ENCODE data around the gene ATP1A3.

ATP1A3 gene

DNA sequence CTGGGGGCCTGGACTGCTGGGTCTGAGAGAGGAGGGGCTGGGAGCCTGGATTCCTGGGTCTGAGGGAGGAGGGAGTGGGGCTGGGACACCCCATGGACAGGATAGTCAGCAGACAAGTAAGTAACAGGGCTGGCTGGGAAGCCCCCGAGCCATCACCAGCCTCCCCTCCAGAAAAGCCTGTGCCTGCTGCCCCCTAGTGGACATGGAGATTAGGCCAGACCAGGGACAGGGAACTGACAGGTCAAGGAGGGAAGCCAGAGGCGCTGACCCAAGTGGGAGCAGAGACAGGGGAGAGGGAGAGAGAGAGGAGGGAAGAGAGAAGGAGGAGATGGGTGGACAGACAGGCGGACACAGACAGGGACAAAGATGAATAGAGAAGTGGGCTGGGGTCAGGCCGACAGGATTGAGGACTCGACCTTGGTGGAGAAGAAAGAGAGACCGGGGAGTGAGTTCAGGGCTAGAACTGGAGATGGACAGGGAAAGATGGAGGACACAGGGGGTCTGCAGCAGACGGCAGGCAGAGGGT lies 59.1 kb downstream of the ATP1A3 start:
- TF ChIP-seq, protein P1, sequence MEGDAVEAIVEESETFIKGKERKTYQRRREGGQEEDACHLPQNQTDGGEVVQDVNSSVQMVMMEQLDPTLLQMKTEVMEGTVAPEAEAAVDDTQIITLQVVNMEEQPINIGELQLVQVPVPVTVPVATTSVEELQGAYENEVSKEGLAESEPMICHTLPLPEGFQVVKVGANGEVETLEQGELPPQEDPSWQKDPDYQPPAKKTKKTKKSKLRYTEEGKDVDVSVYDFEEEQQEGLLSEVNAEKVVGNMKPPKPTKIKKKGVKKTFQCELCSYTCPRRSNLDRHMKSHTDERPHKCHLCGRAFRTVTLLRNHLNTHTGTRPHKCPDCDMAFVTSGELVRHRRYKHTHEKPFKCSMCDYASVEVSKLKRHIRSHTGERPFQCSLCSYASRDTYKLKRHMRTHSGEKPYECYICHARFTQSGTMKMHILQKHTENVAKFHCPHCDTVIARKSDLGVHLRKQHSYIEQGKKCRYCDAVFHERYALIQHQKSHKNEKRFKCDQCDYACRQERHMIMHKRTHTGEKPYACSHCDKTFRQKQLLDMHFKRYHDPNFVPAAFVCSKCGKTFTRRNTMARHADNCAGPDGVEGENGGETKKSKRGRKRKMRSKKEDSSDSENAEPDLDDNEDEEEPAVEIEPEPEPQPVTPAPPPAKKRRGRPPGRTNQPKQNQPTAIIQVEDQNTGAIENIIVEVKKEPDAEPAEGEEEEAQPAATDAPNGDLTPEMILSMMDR (IDR thresholded peaks at IDR 0.05; ENCODE audit: low read depth, low read length) = peak; percentile 95
- no peak overlapping the region for H3K4me3 ChIP-seq (ENCODE audit: low read depth, low read length)

DNA sequence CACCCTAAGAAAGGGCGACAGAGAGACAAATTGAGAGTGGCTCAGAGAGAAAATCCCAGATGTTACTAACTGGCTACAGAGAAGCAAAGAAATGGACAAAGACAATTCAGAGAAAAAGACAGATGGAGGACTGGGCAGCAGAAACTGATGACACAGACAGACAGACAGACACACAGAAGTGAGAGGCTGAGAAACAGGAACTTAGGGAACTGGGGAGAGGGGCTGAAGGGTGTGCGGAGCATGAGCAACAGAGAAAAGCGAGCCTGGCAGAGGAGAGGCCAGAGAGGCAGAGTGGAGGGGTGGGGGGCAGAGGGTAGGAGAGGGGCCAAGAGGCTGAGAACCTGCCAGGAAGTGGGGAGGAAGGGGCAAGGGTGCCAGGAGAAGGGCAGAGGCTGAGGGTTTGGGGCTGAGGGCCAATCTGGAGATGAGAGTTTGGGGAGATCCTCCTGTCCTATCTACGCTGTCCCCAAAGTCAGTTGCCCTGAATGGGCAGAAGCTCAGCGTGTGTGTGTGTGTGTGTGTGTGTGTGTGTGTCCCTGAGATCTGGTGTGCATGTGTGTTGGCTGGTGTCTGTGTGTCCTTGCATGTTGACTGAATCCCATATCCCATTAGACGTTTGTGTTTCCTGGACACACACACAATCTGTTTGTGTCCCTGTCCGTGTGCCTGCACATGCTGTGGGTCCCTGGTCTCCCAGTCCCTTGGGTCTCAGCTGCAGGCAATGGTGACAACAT lies 60.2 kb downstream of the ATP1A3 start:
- no peak overlapping the region for H3K4me3 ChIP-seq (ENCODE audit: low read depth, low read length)
- TF ChIP-seq, protein P1 (IDR thresholded peaks at IDR 0.05; ENCODE audit: low read depth, low read length) = no peak

DNA sequence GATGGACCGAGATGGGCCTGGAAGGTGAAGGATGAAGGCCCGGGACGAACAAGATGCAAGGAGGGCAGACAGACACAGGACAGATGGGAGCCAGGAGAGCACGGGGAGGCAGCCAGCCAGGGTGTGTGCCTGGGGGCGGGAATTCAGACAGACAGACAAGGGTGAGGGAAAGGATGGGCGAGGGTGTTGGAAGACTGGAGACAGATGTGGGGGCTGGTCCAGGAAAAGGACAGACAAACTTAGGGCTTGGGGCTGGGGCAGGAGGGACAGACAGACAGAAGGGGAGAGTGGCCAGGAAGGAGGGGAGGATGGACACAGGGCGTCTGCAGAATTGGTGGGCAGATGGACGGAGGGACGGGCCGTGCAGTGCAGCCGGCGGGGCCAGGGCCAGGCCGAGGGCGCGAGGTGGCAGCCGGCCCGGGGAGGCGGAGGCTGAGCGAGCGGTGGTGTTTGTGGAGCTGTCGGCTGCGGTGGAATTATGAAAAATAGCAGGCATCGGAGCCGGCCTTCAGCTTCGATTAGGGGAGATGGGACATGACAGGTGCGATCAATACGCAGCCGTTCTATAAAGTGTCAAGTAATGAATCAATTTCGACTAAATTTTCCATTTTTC lies 61.2 kb downstream of the ATP1A3 start:
- H3K4me3 ChIP-seq (ENCODE audit: low read depth, low read length) = no peak overlapping the region
- TF ChIP-seq, protein P1 (IDR thresholded peaks at IDR 0.05; ENCODE audit: low read depth, low read length) = no peak

DNA sequence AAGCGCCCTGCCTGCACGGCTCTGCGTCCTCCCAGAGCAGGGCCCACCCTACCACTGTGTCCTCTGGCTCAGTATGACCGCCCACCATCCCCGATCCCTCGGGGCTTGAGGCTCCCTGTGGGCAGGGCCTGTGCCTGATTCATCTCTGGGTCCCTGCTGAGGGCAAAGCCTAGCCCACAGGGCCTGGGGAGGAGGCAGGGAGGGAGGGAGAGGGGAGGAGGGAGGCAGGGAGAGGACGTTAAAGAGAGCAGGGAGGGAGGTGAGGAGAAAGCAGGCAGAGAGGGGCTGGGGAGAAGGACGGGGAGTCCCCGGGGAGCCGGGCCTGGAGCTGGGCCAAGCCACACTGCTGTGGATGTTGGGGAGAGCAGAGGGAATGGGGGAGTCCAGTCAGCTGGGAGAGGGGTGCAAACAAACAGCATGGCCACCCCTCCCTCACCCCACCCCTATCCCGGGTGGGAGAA lies 61.7 kb downstream of the ATP1A3 start:
- TF ChIP-seq, protein P1 (IDR thresholded peaks at IDR 0.05; ENCODE audit: low read depth, low read length) = no peak
- H3K4me3 ChIP-seq (ENCODE audit: low read depth, low read length) = no peak overlapping the region

DNA sequence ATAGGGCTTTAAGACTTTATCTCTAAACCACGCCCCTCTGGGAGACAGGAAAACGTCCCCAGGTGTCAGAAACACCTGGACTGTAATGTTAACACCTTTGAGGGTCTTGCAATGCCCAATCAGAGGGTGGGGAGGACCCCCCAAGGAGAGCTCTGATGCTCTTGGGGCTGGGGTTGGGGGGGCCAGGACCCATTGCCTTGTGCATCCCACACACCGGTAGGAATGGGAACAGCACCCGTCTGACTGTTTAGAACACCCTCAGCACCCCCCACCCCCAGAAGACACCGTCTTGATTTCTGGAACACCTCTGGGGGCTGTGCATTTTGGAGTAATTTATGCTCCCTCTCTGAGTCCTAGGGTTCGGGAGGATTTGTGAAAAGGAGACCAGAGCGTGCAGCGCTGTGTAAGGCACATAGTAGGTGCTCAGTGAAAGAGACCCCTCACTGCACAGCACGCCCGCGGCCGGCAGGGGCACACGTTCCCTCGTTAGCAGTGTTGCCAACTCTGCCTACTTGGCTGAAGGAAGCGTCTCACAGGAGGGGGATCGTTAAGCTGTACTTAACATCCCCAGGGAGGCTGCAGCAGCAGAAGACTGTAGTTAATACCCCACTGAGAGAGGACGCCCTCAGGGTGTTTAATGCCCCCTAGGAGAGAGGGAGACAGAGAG lies 63.0 kb downstream of the ATP1A3 start:
- TF ChIP-seq, protein P1 (IDR thresholded peaks at IDR 0.05; ENCODE audit: low read depth, low read length) = peak; percentile 33
- no peak overlapping the region for H3K4me3 ChIP-seq (ENCODE audit: low read depth, low read length)

DNA sequence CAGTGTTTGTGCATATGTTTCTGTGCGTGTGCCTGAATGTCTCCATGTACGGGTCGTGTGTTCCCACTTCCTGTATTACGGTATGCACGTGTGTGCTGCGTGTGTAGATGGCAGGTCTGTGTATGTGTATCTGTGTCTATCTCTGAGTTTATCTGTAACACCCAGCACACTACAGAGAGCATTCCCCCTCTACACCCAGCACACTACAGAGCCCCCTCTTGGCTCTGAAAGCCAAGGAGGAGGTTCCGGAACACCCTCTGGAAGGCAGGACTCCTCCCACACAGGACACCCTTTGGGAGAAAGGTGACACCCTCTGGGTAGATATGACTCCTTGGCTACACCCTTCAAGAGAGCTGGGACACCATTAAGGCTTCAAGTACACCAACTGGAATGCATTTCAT lies 63.7 kb downstream of the ATP1A3 start:
- TF ChIP-seq, protein P1 (IDR thresholded peaks at IDR 0.05; ENCODE audit: low read depth, low read length) = no peak
- H3K4me3 ChIP-seq (ENCODE audit: low read depth, low read length) = no peak overlapping the region
